DOHH2 (cell line): Measurements from ENCODE around the gene ZC3H12C.

ENCODE experiments used
- CTCF ChIP-seq: fragments of 200-600 bp; sonication (generic); IDR thresholded peaks from one replicate; pipeline ENCODE4 v1.5.1; 2014; ENCODE audit warnings: antibody characterized with exemption, mild to moderate bottlenecking, low read depth, low read length; ENCODE audit not compliant: poor library complexity, severe bottlenecking
- EZH2phosphoT487 ChIP-seq: fragments of 200-600 bp; sonication (generic); IDR thresholded peaks from 2 replicates; pipeline ENCODE4 v1.6.1; 2017; ENCODE audit warnings: borderline replicate concordance, mild to moderate bottlenecking, antibody characterized with exemption, low read length, moderate library complexity, mixed read lengths

- TF ChIP-seq CTCF (peak; percentile 76), EZH2phosphoT487 (no peak)
These were observed 80.8 kb downstream of the ZC3H12C start for GRCh38 chr11:110173811-110174644.
